DOHH2 (cell line): ENCODE measurements around the gene RAX2.

Experiments
- H3F3A ChIP-seq: fragments of 200-600 bp; sonication (generic), shearing (Covaris generic); 2 replicates; pipeline ENCODE4 v1.6.0; 2016; ENCODE audit warnings: antibody characterized with exemption, mild to moderate bottlenecking; ENCODE audit not compliant: control insufficient read depth, insufficient read depth
- H3K27ac ChIP-seq: fragments of 200-600 bp; sonication (generic); 2 replicates; pipeline ENCODE4 v1.5.1; 2014; ENCODE audit warnings: low read depth, mild to moderate bottlenecking, low read length, moderate library complexity
- H3K27me3 ChIP-seq: fragments of 200-600 bp; sonication (generic); 2 replicates; pipeline ENCODE4 v1.6.1; 2014; ENCODE audit warnings: mild to moderate bottlenecking, low read length, mixed read lengths; ENCODE audit not compliant: control insufficient read depth
- H3K36me3 ChIP-seq: fragments of 200-600 bp; sonication (generic); 2 replicates; pipeline ENCODE4 v1.6.1; 2014; ENCODE audit warnings: mild to moderate bottlenecking, low read length, moderate library complexity, mixed read lengths; ENCODE audit not compliant: control insufficient read depth
- H3K4me1 ChIP-seq: fragments of 200-600 bp; sonication (generic); 2 replicates; pipeline ENCODE4 v1.6.1; 2014; ENCODE audit warnings: mild to moderate bottlenecking, low read length, mixed read lengths; ENCODE audit not compliant: control insufficient read depth
- H3K4me2 ChIP-seq: fragments of 200-600 bp; sonication (generic); 2 replicates; pipeline ENCODE4 v1.6.0; 2014; ENCODE audit warnings: mild to moderate bottlenecking, low read length, moderate library complexity
- H3K4me3 ChIP-seq: fragments of 200-600 bp; sonication (generic); 2 replicates; pipeline ENCODE4 v1.5.1; 2014; ENCODE audit warnings: mild to moderate bottlenecking, low read length, mixed read lengths
- H3K79me2 ChIP-seq: fragments of 200-600 bp; sonication (generic); 2 replicates; pipeline ENCODE4 v1.6.1; 2014; ENCODE audit warnings: mild to moderate bottlenecking, low read length, mixed read lengths; ENCODE audit not compliant: control insufficient read depth
- H3K9me2 ChIP-seq: fragments of 200-600 bp; sonication (generic); replicated peaks from 2 replicates; pipeline ENCODE4 v1.6.1; 2014; ENCODE audit warnings: mild to moderate bottlenecking, low read length, mixed read lengths; ENCODE audit not compliant: control insufficient read depth
- H3K9me3 ChIP-seq: fragments of 200-600 bp; sonication (generic); 2 replicates; pipeline ENCODE4 v1.6.1; 2014; ENCODE audit warnings: antibody characterized with exemption, low read length, mixed read lengths; ENCODE audit not compliant: control insufficient read depth, insufficient read depth
- H4K20me1 ChIP-seq: fragments of 200-600 bp; sonication (generic); 2 replicates; pipeline ENCODE4 v1.6.0; 2014; ENCODE audit warnings: low read depth, mild to moderate bottlenecking, antibody characterized with exemption, low read length, moderate library complexity; ENCODE audit not compliant: control insufficient read depth, insufficient read depth
- EZH2phosphoT487 ChIP-seq: fragments of 200-600 bp; sonication (generic); IDR thresholded peaks from 2 replicates; pipeline ENCODE4 v1.6.1; 2017; ENCODE audit warnings: borderline replicate concordance, mild to moderate bottlenecking, antibody characterized with exemption, low read length, moderate library complexity, mixed read lengths
- TF ChIP-seq, protein P1 (sequence below): fragments of 200-600 bp; sonication (generic); IDR thresholded peaks from one replicate; pipeline ENCODE4 v1.5.1; 2014; ENCODE audit warnings: antibody characterized with exemption, mild to moderate bottlenecking, low read depth, low read length; ENCODE audit not compliant: poor library complexity, severe bottlenecking

Gene RAX2

DNA sequence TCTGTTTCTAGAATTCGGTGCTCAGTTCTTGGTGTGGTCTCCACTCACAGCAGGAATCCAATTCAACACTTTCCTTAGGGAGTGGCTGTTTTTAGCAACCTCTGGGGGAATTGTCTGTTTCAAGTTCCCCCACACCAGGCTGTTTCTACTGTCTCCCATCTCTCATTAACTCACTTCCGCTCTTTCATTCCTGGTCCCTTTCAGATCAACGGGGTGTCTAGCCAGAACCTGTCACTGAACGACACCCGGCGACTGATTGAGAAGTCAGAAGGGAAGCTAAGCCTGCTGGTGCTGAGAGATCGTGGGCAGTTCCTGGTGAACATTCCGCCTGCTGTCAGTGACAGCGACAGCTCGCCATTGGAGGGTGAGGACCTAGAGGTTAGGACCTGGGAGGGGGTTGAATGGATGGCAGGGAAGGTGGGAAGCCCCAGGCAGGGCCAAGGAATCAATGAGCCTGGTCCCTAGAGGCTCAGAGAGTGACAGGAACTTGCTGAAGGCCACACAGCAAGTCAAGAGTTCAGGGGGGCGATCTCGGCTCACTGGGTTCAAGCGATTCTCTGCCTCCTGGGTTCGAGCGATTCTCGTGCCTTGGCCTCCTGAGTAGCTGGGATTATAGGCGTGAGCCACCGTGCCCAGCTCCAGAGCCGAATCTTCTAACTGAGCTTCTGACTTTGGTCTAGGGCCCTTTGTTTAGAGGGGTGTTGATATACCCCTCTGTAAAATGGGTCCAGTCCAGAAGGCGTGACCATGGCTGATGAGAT lies 38.3 kb downstream of the RAX2 start:
- Histone ChIP-seq H3K9me3 (no peaks in the 10 kb centered on the region), H3K4me1 (no peaks in the 10 kb centered on the region), H3K27ac (no peak overlapping the region), H3K4me2 (no peak overlapping the region), H3K9me2 (no peaks in the 10 kb centered on the region), H4K20me1 (no peaks in the 10 kb centered on the region), H3K79me2 (no peaks in the 10 kb centered on the region), H3F3A (no peaks in the 10 kb centered on the region), H3K4me3 (no peak overlapping the region), H3K36me3 (no peaks in the 10 kb centered on the region), H3K27me3 (no peaks in the 10 kb centered on the region)
- TF ChIP-seq, protein P1, sequence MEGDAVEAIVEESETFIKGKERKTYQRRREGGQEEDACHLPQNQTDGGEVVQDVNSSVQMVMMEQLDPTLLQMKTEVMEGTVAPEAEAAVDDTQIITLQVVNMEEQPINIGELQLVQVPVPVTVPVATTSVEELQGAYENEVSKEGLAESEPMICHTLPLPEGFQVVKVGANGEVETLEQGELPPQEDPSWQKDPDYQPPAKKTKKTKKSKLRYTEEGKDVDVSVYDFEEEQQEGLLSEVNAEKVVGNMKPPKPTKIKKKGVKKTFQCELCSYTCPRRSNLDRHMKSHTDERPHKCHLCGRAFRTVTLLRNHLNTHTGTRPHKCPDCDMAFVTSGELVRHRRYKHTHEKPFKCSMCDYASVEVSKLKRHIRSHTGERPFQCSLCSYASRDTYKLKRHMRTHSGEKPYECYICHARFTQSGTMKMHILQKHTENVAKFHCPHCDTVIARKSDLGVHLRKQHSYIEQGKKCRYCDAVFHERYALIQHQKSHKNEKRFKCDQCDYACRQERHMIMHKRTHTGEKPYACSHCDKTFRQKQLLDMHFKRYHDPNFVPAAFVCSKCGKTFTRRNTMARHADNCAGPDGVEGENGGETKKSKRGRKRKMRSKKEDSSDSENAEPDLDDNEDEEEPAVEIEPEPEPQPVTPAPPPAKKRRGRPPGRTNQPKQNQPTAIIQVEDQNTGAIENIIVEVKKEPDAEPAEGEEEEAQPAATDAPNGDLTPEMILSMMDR: no peak
- TF ChIP-seq EZH2phosphoT487: no peak

DNA sequence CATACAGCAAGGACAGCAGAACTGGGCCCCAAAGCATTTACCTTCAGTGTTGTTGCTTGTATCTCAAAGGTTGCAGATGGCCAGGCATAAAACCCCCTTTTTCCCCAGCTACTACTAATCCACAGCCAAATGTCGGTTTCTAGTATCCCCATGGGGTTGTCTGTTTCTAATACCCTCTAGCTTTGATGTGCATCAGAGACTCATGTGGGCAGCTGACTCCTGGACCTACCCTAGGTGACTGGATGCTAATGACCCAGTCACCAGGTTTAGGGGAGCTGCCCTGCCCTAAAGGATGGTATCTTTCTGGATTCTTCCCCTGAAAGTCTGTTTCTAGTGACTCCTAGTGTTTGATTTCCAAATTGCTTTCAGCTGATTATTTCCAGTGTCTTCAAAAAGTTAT lies 39.9 kb downstream of the RAX2 start:
- H3K36me3 ChIP-seq: no peaks in the 10 kb centered on the region
- TF ChIP-seq, protein P1: no peak
- no peak for TF ChIP-seq EZH2phosphoT487
- no peaks in the 10 kb centered on the region for H4K20me1 ChIP-seq
- H3K4me2 ChIP-seq: no peak overlapping the region
- H3K9me2 ChIP-seq: no peaks in the 10 kb centered on the region
- no peaks in the 10 kb centered on the region for H3K9me3 ChIP-seq
- H3K4me3 ChIP-seq: no peak overlapping the region
- H3F3A ChIP-seq: no peaks in the 10 kb centered on the region
- no peaks in the 10 kb centered on the region for H3K79me2 ChIP-seq
- no peaks in the 10 kb centered on the region for H3K4me1 ChIP-seq
- no peak overlapping the region for H3K27ac ChIP-seq
- no peaks in the 10 kb centered on the region for H3K27me3 ChIP-seq

DNA sequence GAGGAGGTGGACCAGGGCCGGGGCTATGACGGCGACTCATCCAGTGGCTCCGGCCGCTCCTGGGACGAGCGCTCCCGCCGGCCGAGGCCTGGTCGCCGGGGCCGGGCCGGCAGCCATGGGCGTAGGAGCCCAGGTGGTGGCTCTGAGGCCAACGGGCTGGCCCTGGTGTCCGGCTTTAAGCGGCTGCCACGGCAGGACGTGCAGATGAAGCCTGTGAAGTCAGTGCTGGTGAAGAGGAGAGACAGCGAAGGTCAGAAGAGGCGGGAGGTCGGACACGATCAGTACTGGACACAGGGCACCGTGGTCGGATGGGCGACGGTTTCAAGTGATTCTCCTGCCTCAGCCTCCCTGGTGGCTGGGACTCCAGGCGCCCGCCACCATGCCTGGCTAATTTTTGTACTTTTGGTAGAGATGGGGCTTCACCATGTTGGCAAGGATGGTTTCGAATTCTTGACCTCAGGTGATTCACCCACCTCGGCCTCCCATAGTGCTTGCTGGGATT lies 41.5 kb downstream of the RAX2 start:
- Histone ChIP-seq H3K9me3 (no peaks in the 10 kb centered on the region), H3K4me3 (no peak overlapping the region), H3K36me3 (no peaks in the 10 kb centered on the region), H3K79me2 (no peaks in the 10 kb centered on the region), H4K20me1 (no peaks in the 10 kb centered on the region), H3K9me2 (no peaks in the 10 kb centered on the region), H3K27ac (no peak overlapping the region), H3F3A (no peaks in the 10 kb centered on the region), H3K27me3 (no peaks in the 10 kb centered on the region), H3K4me2 (no peak overlapping the region), H3K4me1 (no peaks in the 10 kb centered on the region)
- no peak for TF ChIP-seq EZH2phosphoT487
- TF ChIP-seq, protein P1: no peak
